Glutamatergic neuron (in vitro differentiated cells): ENCODE measurements around the gene EXOC7. TPM values are rescaled to one million over a fixed set of nuclear protein-coding genes. Genes with fewer than 3 reads are reported as not detected.

ENCODE experiments used
- DNase-seq: peaks from one replicate; pipeline ENCODE4 v3.0.0; 2022
- H3K27ac Mint-ChIP-seq: one replicate; pipeline ENCODE4 v1.8.0; 2020; ENCODE audit warnings: mild to moderate bottlenecking, mixed read lengths, inconsistent platforms; ENCODE audit not compliant: unreplicated experiment
- H3K27me3 Mint-ChIP-seq: one replicate; pipeline ENCODE4 v1.8.0; 2020; ENCODE audit warnings: mild to moderate bottlenecking, moderate library complexity, mixed read lengths, inconsistent platforms; ENCODE audit not compliant: unreplicated experiment
- H3K36me3 Mint-ChIP-seq: one replicate; pipeline ENCODE4 v1.8.0; 2020; ENCODE audit warnings: mild to moderate bottlenecking, mixed read lengths, inconsistent platforms; ENCODE audit not compliant: unreplicated experiment
- H3K4me1 Mint-ChIP-seq: one replicate; pipeline ENCODE4 v1.8.0; 2020; ENCODE audit warnings: mild to moderate bottlenecking, low read depth, mixed read lengths, inconsistent platforms; ENCODE audit not compliant: unreplicated experiment
- H3K4me3 Mint-ChIP-seq: one replicate; pipeline ENCODE4 v1.8.0; 2020; ENCODE audit warnings: mild to moderate bottlenecking, mixed read lengths, inconsistent platforms; ENCODE audit not compliant: unreplicated experiment
- H3K9me3 Mint-ChIP-seq: one replicate; pipeline ENCODE4 v1.8.0; 2020; ENCODE audit warnings: mild to moderate bottlenecking, moderate library complexity, mixed read lengths, inconsistent platforms; ENCODE audit not compliant: unreplicated experiment
- CTCF ChIP-seq: fragments of 200-600 bp; sonication (generic); IDR thresholded peaks from one replicate; pipeline ENCODE4 v1.5.0; 2021; ENCODE audit not compliant: partially characterized antibody, unreplicated experiment
- total RNA-seq: library from RNA; stranded (reverse); fragmentation: NEBNext Ultra II Directional; extraction: Animal tissue kit (Norgen Biotek cat#: 25700); gene quantifications from one replicate; pipeline ENCODE4 v1.2.1, GENCODE V29; 2021; ENCODE audit not compliant: unreplicated experiment

EXOC7 gene
- total RNA-seq, 1 donor from 2014 or later = 249 TPM

GRCh38 chr17:76094046-76094445 lies 9.5 kb downstream of the EXOC7 start:
- no peaks in the 10 kb centered on the region for H3K36me3 Mint-ChIP-seq
- no peak for TF ChIP-seq CTCF
- H3K27ac Mint-ChIP-seq = no peak overlapping the region
- peaks cover 6% of the 10 kb centered on the region for H3K27me3 Mint-ChIP-seq
- H3K9me3 Mint-ChIP-seq = no peaks in the 10 kb centered on the region
- H3K4me1 Mint-ChIP-seq = no peaks in the 10 kb centered on the region
- H3K4me3 Mint-ChIP-seq = no peak overlapping the region
- no peak for DNase-seq

GRCh38 chr17:76092526-76093413 lies 10.8 kb downstream of the EXOC7 start:
- H3K4me1 Mint-ChIP-seq = no peaks in the 10 kb centered on the region
- H3K27ac Mint-ChIP-seq = no peak overlapping the region
- H3K9me3 Mint-ChIP-seq = no peaks in the 10 kb centered on the region
- no peak for DNase-seq
- TF ChIP-seq CTCF = no peak
- H3K4me3 Mint-ChIP-seq = no peak overlapping the region
- H3K27me3 Mint-ChIP-seq = peaks cover 6% of the 10 kb centered on the region
- no peaks in the 10 kb centered on the region for H3K36me3 Mint-ChIP-seq

GRCh38 chr17:76091526-76092286 lies 11.9 kb downstream of the EXOC7 start:
- Mint-ChIP-seq H3K9me3 (no peaks in the 10 kb centered on the region), H3K36me3 (no peaks in the 10 kb centered on the region), H3K27me3 (peaks cover 11% of the 10 kb centered on the region), H3K4me1 (no peaks in the 10 kb centered on the region), H3K4me3 (no peak overlapping the region), H3K27ac (no peak overlapping the region)
- no peak for TF ChIP-seq CTCF
- DNase-seq = no peak

- no peaks in the 10 kb centered on the region for H3K36me3 Mint-ChIP-seq
- no peak overlapping the region for H3K27ac Mint-ChIP-seq
- TF ChIP-seq CTCF = no peak
These were observed 13.0 kb downstream of the EXOC7 start for GRCh38 chr17:76090517-76091129.

More at GRCh38 chr17:76090517-76091129, 13.0 kb downstream of the EXOC7 start:
- no peak for DNase-seq
- Mint-ChIP-seq H3K9me3 (no peaks in the 10 kb centered on the region), H3K27me3 (peaks cover 11% of the 10 kb centered on the region), H3K4me1 (no peaks in the 10 kb centered on the region), H3K4me3 (no peak overlapping the region)
